Measurements from ENCODE around the gene TTLL11.

DNA sequence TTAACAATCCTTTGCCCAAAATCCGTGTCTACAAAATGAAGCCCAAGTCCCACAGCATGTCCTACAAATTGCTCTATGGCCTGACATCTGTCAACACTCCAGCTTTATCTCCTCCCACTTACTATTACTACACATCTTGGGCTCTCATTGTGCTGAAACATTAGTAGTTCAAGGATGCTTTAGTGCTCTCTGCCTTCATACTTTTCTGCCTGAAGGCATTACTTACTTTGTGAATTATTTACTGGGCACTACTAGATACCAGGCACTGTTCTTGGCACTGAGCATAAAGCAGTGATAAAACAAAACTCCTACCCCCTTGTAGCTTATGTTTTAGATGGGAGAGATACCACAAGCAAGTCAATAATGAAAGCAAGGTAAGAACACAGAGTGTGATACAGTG is 113.4 kb downstream of the TTLL11 start:
- TF ChIP-seq CTCF (IDR thresholded peaks at IDR 0.05), result no peak
- no peak for TF ChIP-seq POLR2A (IDR thresholded peaks at IDR 0.05)
- no peak for TF ChIP-seq EP300 (IDR thresholded peaks at IDR 0.05)
- TF ChIP-seq POLR2AphosphoS5 (IDR thresholded peaks at IDR 0.05), result no peak

All from suprapubic skin (tissue), 4 donors.